Measurements from ENCODE around the gene BCL2L1.

BCL2L1 gene

GRCh38 chr20:31717478-31718201 is 5.0 kb downstream of the BCL2L1 start:
- DNase-seq (ENCODE audit: low read depth) = no peak
- TF ChIP-seq CTCF (conservative IDR thresholded peaks at IDR 0.05; ENCODE audit: low read length) = no peak
- H3K4me3 ChIP-seq (ENCODE audit: low read length) = no peak overlapping the region

- TF ChIP-seq CTCF (conservative IDR thresholded peaks at IDR 0.05; ENCODE audit: low read length) = no peak
- H3K4me3 ChIP-seq (ENCODE audit: low read length) = no peak overlapping the region
- DNase-seq (ENCODE audit: low read depth) = no peak
These were observed 5.7 kb downstream of the BCL2L1 start for GRCh38 chr20:31716818-31717477.

GRCh38 chr20:31716351-31716750 is 6.3 kb downstream of the BCL2L1 start:
- no peak for DNase-seq (ENCODE audit: low read depth)
- no peak for TF ChIP-seq CTCF (conservative IDR thresholded peaks at IDR 0.05; ENCODE audit: low read length)
- H3K4me3 ChIP-seq (ENCODE audit: low read length) = no peak overlapping the region

GRCh38 chr20:31715766-31716165 is 6.9 kb downstream of the BCL2L1 start:
- no peak for DNase-seq (ENCODE audit: low read depth)
- no peak for TF ChIP-seq CTCF (conservative IDR thresholded peaks at IDR 0.05; ENCODE audit: low read length)
- no peak overlapping the region for H3K4me3 ChIP-seq (ENCODE audit: low read length)

- DNase-seq (ENCODE audit: low read depth) = peak; percentile 95
- TF ChIP-seq CTCF (conservative IDR thresholded peaks at IDR 0.05; ENCODE audit: low read length) = no peak
- peak overlapping the region; percentile 50 for H3K4me3 ChIP-seq (ENCODE audit: low read length)
These were observed 9.1 kb downstream of the BCL2L1 start for GRCh38 chr20:31713312-31714273.

GRCh38 chr20:31712564-31713311 is 9.9 kb downstream of the BCL2L1 start:
- peak overlapping the region; percentile 50 for H3K4me3 ChIP-seq (ENCODE audit: low read length)
- DNase-seq (ENCODE audit: low read depth) = peak; percentile 89
- no peak for TF ChIP-seq CTCF (conservative IDR thresholded peaks at IDR 0.05; ENCODE audit: low read length)

Measured in AG10803 (cell line).